Measurements from ENCODE around the gene FXYD5.
"Not testable (repeated sequence)": the region's sequence is repeated elsewhere in the genome, so short reads cannot be mapped to it uniquely, and the experiment has no call there.

DNA sequence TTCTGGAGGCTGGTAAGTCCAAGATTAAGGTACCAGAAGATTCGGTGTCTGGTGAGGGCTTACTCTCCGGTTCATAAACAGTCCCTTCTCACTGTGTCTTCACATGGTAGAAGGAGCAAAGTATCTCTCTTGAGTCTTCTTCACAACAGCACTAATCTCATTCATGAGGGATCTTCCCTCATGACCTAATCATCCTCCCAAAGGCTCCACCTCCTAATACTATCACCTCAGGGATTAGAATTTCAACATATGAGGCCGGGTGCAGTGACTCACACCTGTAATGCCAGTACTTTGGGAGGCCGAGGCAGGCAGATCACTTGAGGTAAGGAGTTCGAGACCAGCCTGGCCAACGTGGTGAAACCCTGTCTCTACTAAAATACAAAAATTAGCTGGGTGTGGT is 42.3 kb downstream of the FXYD5 start:
- TF ChIP-seq, protein P1, sequence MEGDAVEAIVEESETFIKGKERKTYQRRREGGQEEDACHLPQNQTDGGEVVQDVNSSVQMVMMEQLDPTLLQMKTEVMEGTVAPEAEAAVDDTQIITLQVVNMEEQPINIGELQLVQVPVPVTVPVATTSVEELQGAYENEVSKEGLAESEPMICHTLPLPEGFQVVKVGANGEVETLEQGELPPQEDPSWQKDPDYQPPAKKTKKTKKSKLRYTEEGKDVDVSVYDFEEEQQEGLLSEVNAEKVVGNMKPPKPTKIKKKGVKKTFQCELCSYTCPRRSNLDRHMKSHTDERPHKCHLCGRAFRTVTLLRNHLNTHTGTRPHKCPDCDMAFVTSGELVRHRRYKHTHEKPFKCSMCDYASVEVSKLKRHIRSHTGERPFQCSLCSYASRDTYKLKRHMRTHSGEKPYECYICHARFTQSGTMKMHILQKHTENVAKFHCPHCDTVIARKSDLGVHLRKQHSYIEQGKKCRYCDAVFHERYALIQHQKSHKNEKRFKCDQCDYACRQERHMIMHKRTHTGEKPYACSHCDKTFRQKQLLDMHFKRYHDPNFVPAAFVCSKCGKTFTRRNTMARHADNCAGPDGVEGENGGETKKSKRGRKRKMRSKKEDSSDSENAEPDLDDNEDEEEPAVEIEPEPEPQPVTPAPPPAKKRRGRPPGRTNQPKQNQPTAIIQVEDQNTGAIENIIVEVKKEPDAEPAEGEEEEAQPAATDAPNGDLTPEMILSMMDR (IDR thresholded peaks at IDR 0.05; ENCODE audit: low read depth, low read length, poor library complexity, severe bottlenecking), result not testable (repeated sequence)
- TF ChIP-seq EZH2phosphoT487 (IDR thresholded peaks at IDR 0.05; ENCODE audit: borderline replicate concordance, low read length), result not testable (repeated sequence)
